ENCODE results near the gene TNS2.
"Not testable (repeated sequence)": the region's sequence is repeated elsewhere in the genome, so short reads cannot be mapped to it uniquely, and the experiment has no call there.

The TNS2 gene, protein sequence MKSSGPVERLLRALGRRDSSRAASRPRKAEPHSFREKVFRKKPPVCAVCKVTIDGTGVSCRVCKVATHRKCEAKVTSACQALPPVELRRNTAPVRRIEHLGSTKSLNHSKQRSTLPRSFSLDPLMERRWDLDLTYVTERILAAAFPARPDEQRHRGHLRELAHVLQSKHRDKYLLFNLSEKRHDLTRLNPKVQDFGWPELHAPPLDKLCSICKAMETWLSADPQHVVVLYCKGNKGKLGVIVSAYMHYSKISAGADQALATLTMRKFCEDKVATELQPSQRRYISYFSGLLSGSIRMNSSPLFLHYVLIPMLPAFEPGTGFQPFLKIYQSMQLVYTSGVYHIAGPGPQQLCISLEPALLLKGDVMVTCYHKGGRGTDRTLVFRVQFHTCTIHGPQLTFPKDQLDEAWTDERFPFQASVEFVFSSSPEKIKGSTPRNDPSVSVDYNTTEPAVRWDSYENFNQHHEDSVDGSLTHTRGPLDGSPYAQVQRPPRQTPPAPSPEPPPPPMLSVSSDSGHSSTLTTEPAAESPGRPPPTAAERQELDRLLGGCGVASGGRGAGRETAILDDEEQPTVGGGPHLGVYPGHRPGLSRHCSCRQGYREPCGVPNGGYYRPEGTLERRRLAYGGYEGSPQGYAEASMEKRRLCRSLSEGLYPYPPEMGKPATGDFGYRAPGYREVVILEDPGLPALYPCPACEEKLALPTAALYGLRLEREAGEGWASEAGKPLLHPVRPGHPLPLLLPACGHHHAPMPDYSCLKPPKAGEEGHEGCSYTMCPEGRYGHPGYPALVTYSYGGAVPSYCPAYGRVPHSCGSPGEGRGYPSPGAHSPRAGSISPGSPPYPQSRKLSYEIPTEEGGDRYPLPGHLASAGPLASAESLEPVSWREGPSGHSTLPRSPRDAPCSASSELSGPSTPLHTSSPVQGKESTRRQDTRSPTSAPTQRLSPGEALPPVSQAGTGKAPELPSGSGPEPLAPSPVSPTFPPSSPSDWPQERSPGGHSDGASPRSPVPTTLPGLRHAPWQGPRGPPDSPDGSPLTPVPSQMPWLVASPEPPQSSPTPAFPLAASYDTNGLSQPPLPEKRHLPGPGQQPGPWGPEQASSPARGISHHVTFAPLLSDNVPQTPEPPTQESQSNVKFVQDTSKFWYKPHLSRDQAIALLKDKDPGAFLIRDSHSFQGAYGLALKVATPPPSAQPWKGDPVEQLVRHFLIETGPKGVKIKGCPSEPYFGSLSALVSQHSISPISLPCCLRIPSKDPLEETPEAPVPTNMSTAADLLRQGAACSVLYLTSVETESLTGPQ (N-terminal part only)

DNA sequence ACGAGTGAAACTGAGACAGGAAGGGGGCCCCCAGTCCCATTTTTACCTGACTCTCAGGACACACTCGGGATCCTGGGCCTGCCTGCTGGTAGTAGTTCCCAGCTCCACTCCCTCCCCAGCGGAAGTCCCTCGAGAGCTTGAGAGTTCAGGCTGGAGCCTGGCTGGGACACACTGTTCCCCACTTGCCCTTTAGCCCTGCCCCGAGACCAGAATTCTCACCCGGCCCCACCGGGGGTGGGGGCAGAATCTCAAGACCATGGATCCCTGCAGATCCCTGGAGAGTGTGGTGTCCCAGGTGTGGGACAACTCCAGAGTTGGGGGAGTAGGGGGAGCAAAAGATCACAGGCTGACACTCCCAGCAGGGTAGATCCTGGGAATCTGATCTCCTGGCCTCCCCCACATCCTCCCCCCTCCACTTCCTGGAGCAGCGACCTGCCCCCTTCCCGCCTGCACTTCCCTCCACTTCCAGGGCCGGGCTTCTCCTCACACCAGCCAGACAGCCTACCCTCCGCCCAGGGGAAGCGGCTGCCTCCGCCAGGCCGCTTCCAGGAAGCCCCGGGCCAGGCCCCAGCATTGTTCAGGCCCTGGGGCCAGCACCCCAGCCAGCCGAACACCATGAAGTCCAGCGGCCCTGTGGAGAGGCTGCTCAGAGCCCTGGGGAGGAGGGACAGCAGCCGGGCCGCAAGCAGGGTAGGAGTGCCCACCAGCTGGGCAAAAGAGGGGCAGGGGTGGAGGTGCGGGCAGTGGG lies at the start of gene TNS2:
TSS of gene TNS2 (plus strand) at position 495 of the 748 bp plus-strand sequence. CDS start at position 616, 121 bp downstream.
- no peak for DNase-seq

DNA sequence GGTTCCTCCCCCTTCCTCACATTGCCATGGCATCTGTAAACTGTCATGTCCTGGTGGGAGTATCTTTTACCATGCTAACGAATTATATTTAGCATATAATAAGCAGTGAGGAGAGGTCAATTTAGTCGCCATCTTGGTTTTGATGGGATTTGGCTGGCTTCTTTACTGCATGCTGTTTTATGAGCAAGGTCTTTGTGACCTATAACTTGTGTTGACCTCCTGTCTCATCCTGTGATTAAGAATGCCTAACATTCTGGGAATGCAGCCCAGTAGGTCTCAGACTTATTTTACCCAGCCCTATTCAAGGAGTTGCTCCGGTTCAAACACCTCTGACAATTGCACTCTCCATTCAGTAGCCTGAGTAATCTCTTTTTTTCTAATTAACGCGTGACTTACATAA lies 45.7 kb upstream of the TNS2 start:
- DNase-seq: no peak

DNA sequence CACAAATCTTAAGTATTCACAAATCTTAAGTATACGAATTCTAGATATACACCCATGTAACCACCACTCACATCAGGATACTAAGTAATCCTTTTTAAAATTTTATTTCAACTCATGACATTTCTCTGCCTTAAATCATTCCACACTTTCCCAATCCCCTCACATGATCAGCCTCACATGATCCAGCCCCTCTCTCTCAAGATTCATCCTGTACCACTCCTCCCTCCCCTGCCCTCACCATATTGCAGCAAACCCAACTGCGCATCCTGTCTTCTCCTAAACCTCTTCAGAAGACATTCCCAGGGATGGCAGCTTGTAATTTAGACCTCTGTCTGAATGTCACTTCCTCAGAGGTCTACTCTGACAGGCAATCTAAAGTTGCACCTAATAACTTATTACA lies 45.3 kb upstream of the TNS2 start:
- no peak for DNase-seq

DNA sequence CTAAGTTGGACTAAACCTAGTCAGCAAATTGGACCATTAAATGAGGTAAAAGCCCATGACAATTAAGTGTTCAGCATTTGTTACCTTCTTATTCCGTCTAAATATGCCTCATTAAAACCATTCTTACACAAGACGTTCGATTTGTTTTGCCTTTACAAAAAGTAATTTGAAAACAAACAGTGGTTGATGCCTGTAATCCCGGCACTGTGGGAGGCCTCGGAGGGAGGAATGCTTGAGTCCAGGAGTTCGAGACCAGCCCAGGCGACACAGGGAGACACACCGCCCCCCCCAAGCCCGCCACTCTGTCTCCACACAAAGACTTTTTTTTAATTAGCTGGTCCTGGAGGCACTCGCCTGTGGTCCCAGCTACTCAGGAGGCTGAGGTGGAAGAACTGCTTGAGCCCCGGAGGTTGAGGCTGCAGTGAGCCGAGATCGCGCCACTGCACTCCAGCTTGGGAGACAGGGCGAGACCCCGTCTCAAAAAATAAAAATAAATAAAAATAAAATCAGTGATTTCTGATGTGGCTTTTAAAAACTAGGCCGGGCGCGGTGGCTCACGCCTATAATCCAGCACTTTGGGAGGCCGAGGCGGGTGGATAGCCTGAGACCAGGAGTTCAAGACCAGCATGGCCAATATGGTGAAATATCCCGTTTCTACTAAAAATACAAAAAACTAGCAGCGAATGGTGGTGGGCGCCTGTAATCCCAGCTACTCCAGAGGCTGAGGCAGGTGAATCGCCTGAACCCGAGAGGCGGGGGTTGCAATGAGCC lies 44.5 kb upstream of the TNS2 start:
- DNase-seq: no peak

DNA sequence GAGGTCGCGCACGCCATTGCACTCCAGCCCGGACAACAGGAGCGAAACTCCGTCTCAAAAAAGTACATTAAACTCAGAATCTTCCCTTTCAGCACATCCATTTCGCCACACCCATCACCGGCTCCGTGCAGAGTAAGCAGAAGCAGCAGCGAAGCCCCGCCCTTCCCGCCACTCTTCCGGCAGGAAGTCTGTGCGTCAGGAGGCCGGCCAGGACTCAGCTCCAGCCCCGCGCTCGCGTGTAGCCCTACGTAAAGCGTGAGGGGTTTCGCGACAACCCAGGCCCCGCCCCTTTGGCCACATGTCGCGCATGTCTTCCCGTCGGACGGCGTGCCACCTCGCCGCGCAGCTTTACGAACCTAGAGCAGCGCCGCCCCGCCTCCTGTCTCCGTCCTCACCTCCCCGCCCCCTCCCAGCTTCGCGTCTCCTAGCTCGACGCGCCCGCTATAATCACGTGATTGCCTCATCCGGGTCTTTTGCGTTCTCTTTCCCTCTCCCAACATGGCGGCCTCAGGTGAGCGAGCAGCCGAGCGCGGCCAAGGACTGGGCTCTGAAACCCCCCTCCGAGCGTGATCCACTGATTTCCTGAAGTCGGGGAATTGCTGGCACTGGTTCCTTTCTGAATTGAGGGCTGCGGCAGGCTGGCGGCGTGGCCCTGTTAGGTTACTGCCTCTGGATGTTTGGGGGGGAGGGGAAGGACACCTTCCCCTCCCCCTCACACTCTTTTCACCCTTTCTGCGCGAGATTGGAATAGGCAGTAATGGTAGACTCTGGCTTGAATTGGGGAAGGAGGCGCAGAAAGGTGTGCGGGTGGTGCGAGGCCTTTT lies 43.7 kb upstream of the TNS2 start, which contains the start of gene EIF4B:
TSS of gene EIF4B (plus strand) at position 471 of the 824 bp plus-strand sequence. CDS start at position 499, 28 bp downstream.
- DNase-seq: peak; percentile 96 to 99

DNA sequence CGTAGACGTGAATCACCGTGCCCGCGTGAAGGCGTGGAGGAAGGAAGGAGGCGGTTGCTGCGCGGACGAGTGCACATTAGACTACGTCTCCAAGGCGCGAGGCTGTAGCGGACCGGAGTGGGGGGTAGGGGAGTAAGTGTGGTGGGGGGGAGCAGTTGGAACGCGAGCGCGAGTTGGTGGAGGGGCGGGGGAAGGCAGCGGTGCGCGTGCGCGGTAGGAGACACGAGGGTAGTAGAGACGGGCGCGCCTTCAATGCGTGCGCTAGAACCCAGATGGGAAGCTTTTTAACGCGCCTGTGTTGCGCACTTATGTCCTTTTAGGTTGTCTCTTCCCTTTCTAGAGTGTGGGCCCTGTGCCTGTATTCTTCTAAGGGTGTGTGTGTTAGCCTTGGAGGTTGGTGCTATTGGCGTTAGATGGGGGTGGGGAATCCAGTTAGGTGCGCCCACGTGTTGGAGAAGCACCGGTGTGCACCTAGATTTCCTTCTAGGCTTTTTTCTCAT lies 43.0 kb upstream of the TNS2 start:
- DNase-seq: peak; percentile 28 to 49

DNA sequence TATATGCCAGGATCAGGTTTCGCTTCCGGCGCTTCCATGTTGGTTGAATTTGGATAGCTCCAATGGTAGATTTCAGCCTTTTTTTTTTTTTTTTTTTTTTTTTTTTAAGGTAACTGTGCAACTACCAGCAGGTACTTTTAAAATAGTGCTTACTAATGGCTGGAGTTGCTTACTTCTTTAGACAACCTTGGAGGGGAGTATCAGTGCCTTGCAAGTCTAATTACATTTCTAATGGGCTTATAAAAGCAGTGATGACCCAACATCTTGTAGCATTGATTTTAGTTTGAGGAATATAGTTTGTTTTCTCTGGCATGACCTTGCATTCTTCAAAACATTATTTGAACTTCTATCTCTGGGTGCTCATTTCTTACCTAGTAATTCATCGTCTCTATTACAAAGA lies 42.5 kb upstream of the TNS2 start:
- DNase-seq: no peak

DNA sequence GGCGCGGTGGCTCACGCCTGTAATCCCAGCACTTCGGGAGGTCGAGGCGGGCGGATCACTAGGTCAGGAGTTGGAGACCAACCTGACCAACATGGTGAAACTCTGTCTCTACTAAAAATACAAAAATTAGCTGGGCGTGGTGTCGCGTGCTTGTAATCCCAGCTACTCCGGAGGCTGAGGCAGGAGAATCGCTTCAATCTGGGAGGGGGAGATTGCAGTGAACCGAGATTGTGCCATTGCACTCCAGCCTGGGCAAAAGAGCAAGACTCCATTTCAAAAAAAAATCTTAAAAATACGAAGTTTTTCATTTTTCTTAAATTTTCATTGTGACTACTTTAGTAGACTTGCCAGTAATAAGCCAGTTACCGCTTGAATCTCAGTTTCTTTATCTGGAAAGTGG lies 41.1 kb upstream of the TNS2 start:
- DNase-seq: not testable (repeated sequence)

DNA sequence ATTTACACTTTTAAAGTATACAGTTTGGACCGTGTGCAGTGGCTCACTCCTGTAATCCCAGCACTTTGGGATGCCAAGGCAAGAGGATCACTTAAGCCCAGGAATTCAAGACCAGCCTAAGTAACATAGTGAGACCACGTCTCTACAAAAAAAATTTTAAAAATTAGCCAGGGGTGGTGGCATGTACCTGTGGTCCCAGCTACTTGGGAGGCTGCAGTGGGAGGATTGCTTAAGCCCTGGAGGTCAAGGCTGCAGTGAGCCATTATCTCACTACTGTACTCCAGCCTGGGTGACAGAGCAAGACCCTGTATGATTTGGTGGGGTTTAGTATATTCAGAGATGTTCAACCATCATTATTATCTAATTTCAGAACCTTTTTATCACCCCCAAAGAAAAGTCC lies 38.9 kb upstream of the TNS2 start:
- no peak for DNase-seq

DNA sequence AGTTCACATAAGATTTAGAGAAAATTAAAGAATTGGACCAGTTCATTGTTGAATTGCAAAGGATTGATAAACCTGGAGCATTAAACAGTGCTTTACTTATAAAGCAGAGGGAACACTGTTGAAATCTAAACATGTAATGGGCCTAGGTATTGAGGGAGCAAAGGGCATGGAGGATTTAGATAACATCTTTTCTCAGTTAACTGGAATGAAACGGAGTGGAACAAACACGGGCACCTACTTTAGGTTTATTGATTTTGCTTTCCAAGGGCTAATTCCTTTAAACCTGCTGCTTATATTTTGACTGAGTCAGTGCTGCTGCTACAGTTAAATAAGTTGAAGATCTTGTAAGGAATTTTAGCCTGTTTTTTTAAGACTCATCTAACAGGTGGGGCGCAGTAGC lies 38.0 kb upstream of the TNS2 start:
- no peak for DNase-seq

DNA sequence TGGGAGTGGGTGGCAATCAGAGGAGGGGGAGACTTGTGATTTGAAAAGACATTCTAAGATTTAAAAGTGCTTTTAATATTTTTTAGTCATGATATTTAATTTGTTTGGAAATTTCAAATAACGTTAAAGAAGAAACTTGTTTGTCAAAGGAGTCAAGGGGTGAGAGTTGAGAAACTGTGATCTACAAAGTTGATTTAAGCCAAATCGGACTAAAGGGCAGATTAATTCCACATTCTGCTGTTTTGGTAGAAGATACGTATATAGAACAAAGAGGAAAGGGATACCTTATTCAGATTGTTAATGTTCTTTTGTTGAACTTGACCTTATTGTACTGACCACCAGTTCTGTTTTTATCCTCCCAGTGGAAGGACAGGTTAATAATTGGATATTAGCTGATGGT lies 36.9 kb upstream of the TNS2 start:
- DNase-seq: no peak

DNA sequence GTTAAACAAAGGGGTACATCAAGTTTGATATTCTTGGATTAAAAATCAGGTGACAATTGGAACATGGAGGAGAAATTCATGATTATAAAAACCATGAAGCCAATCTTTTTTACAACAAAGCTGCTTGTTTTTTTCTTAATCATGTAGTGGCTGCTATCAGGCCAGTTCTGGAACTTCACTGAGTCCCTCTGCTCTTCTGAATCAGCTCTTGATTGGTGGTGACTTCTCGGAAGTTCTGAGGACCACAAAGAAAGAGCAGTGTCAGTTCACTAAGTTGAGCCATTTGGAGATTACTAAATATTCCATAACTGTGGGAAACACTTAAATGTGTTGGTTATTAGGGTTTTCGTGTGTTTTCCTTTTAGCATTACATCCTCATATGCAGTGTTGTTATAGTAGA lies 35.2 kb upstream of the TNS2 start:
- DNase-seq: no peak

DNA sequence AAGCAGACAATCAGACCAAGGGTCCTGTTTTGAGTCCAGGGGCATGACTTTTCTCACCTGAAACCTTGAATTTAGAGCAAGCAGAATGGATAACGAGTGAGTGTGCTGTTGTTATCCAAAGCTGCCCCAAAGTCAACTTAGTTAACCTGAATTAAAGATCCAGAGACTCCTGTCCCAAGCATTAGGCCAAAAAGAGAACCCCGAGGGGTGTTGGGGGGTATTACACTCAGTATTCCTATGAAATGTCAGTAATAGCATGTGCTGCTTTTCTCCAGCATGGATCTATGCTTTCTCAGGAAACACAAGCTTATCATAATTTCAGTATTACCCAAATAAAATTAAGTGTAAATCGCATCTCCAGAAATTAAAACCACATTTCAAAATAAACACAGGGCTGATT lies 24.6 kb upstream of the TNS2 start:
- no peak for DNase-seq

DNA sequence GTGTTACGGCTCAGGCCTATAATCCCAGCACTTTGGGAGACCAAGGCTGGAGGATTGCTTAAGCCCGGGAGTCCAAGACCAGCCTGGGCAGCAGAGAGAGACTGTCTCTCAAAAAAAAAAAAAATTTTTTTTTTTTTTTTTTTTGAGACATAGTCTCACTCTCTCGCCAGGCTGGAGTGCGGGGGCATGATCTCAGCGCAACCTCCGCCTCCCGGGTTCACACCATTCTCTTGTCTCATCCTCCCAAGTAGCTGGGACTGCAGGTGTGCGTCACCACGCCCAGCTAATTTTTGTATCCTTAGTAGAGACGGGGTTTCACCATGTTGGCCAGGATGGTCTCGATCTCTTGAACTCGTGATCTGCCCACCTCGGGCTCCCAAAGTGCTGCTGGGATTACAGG lies 22.9 kb upstream of the TNS2 start:
- DNase-seq: not testable (repeated sequence)

DNA sequence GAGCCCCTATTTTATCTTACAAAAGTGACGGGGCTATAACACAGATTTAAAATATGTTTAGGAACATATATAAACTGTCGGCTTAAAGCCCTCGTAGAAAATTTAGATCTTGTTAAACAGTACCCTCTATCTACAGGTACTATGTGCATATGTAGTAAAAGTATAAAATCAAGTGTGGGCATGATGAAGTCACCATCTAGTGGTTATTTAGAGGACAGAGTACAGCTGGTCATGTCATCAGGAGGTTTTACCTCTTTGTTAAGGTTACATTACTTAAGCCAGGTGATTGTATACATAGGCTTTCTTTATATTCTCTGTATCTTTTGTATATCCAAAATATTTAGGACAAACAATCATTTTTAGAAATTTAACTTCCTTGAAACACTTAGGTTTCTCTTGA lies 18.2 kb upstream of the TNS2 start:
- DNase-seq: no peak

DNA sequence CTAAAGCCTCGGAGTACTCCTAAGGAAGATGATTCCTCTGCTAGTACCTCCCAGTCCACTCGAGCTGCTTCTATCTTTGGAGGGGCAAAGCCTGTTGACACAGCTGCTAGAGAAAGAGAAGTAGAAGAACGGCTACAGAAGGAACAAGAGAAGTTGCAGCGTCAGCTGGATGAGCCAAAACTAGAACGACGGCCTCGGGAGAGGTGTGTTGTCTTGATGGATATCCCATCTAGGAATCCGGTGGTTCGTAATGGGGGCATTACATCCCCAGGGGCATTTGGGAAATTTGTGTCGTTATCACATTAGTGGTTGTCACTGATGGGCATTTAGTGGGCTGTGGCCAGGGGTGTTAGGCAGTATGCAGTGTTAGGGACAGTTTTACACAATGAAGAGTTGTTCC lies 16.0 kb upstream of the TNS2 start:
- not testable (repeated sequence) for DNase-seq

DNA sequence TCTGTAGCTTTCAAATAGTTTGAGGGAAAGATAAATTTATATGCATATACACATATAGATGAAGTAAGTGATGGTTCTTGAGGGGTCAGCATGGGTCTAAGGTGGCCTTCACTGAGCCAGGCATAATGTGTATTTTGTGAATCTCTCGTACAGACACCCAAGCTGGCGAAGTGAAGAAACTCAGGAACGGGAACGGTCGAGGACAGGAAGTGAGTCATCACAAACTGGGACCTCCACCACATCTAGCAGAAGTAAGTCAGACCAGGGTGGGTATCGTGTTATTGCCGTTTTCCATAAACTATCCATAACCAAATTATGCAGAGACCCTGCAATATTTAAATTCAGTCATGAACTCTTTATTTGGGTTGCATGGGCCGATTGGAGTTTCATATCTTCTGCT lies 15.4 kb upstream of the TNS2 start:
- DNase-seq: no peak

DNA sequence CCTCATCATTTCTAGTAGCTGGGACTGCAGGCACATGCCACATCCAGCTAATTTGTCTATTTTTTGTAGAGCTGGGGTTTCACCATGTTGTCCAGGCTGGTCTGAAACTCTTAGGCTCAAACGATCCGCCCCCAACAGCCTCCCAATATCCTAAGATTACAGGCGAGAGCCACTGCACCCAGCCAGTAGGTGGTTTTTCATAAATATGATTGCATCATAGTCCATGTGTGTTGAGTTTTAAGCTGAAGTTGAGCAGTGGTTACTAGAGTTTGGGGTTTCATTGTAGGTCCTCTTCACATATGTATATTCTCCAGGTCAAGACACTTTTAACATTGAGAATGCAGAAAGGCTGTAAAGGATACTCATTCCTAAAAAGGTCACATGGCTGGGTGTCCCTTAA lies 13.1 kb upstream of the TNS2 start:
- DNase-seq: no peak

DNA sequence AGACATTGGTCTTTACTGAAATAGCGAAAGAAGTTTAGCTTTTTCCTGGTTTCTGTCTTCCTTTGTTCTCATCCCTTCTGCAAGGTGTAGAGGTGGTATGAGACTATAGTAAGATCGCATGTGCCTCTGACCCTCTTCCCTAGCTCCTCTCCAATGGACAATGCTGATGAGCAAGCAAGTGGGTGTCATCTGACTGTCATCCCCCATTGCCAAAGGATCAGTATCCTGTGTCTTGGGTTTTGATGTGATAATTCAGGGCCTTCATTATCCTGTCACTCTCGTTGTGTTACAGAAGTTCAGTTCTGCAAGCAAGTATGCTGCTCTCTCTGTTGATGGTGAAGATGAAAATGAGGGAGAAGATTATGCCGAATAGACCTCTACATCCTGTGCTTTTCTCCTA lies 10.0 kb upstream of the TNS2 start:
- DNase-seq: no peak

All from hippocampal formation (tissue), 2 donors.